GM12878 (cell line): ENCODE data around the gene GABRR1. TPM values are rescaled to one million over a fixed set of nuclear protein-coding genes. Genes with fewer than 3 reads are reported as not detected.

Experiments used
- ATAC-seq: fragments of 200-7000 bp; cut with Tn5 transposase; 3 replicates; pipeline ENCODE4 v1.9.1; 2020; ENCODE audit warnings: mild to moderate bottlenecking, moderate library complexity
- BruUV-seq: library from RNA; stranded (reverse); fragments of 400-500 nt; replicated peaks from 2 replicates; lab custom pipeline; 2021; lab: Mats Ljungman, UMichigan
- CTCF ChIA-PET: fragments of 300-600 bp; sonication (Branson Sonifier 250); formaldehyde crosslinking; extraction: SDS; loops from one replicate; lab custom pipeline; 2021; ENCODE audit warnings: inconsistent platforms; lab: Yijun Ruan, JAX
- POLR2A ChIA-PET: fragments of 350-600 bp; formaldehyde crosslinking; extraction: SDS; loops from one replicate; lab custom pipeline; 2021; ENCODE audit warnings: inconsistent platforms; lab: Charles Lee
- RAD21 ChIA-PET: fragments of 300-600 bp; sonication (Branson Sonifier 250); formaldehyde crosslinking; loops from one replicate; lab custom pipeline; 2023; ENCODE audit warnings: antibody characterized with exemption; ENCODE audit not compliant: unreplicated experiment; lab: Charles Lee
- SMC1A ChIA-PET: fragments of 300-600 bp; sonication (Branson Sonifier 250); formaldehyde crosslinking; loops from one replicate; lab custom pipeline; 2023; ENCODE audit not compliant: unreplicated experiment, uncharacterized antibody; lab: Charles Lee
- DNase-seq: peaks from one replicate; pipeline ENCODE4 v3.0.0-alpha.2; 2011; ENCODE audit warnings: low read depth, low spot score
- FAIRE-seq: peaks from 3 replicates; lab custom pipeline; 2011; peaks lifted over from hg19 to GRCh38; lab: Jason Lieb, UNC
- H2AFZ ChIP-seq: 2 replicates; pipeline ENCODE4 v1.6.0; 2011; ENCODE audit warnings: low read depth, low read length, control low read depth; ENCODE audit not compliant: control insufficient read depth
- H3K27ac ChIP-seq: 2 replicates; pipeline ENCODE4 v1.5.1; 2011; ENCODE audit warnings: control low read depth; ENCODE audit not compliant: control insufficient read depth, insufficient read depth
- H3K27me3 ChIP-seq, 2 experiments: replicated peaks in 1 of 2; 2 replicates each; pipeline versions ENCODE4 v1.6.0 to v1.6.1; 2011; ENCODE audit warnings: low read length in 1 of 2; ENCODE audit not compliant: control insufficient read depth in 2 of 2, insufficient read depth in 2 of 2
- H3K36me3 ChIP-seq, 2 experiments: 2 replicates each; pipeline ENCODE4 v1.5.1; 2011; ENCODE audit warnings: low read length in 1 of 2; ENCODE audit not compliant: control insufficient read depth in 2 of 2, insufficient read depth in 2 of 2
- H3K4me1 ChIP-seq: 2 replicates; pipeline ENCODE4 v1.6.1; 2011; ENCODE audit warnings: mild to moderate bottlenecking, low read length, moderate library complexity, mixed read lengths; ENCODE audit not compliant: control insufficient read depth, insufficient read depth
- H3K4me2 ChIP-seq: 2 replicates; pipeline ENCODE4 v1.6.0; 2011; ENCODE audit warnings: control low read depth; ENCODE audit not compliant: control insufficient read depth, insufficient read depth
- H3K4me3 ChIP-seq: fragments of 200-600 bp; sonication (generic); 2 replicates; pipeline ENCODE4 v1.5.1; 2016
- H3K79me2 ChIP-seq: 2 replicates; pipeline ENCODE4 v1.6.0; 2011; ENCODE audit warnings: low read length; ENCODE audit not compliant: control insufficient read depth, insufficient read depth
- H3K9ac ChIP-seq: 2 replicates; pipeline ENCODE4 v1.8.0; 2011; ENCODE audit warnings: low read length, control low read depth, mixed read lengths; ENCODE audit not compliant: control insufficient read depth, insufficient read depth
- H3K9me3 ChIP-seq: replicated peaks from 3 replicates; pipeline ENCODE4 v1.5.1; 2011; ENCODE audit warnings: mild to moderate bottlenecking, low read length; ENCODE audit not compliant: control insufficient read depth, insufficient read depth
- H4K20me1 ChIP-seq: 2 replicates; pipeline ENCODE4 v1.6.0; 2011; ENCODE audit not compliant: control insufficient read depth, insufficient read depth
- CUX1 ChIP-seq: IDR thresholded peaks from 2 replicates; pipeline ENCODE4 v1.6.1; 2012; ENCODE audit warnings: improper control_type of control experiment, low read depth, low read length; ENCODE audit not compliant: insufficient replicate concordance
- EP300 ChIP-seq, 2 experiments: fragments of 150-350 bp in 1 of 2; IDR thresholded peaks; 2 replicates each; pipeline ENCODE4 v1.6.1; 2011 to 2012; ENCODE audit warnings: low read depth in 2 of 2, low read length in 2 of 2, borderline replicate concordance in 1 of 2, improper control_type of control experiment in 1 of 2, inconsistent platforms in 1 of 2; ENCODE audit not compliant: control insufficient read depth in 1 of 2
- HDGF ChIP-seq: fragments of 450-650 bp; IDR thresholded peaks from 2 replicates; pipeline ENCODE4 v1.6.1; 2016; ENCODE audit warnings: antibody characterized with exemption
- JUNB ChIP-seq: IDR thresholded peaks from 2 replicates; pipeline ENCODE4 v1.6.1; 2016; ENCODE audit warnings: antibody characterized with exemption, mild to moderate bottlenecking
- MTA2 ChIP-seq: fragments of 450-650 bp; IDR thresholded peaks from 2 replicates; pipeline ENCODE4 v1.6.1; 2016; ENCODE audit warnings: low read depth, mild to moderate bottlenecking, moderate library complexity
- NFYA ChIP-seq: IDR thresholded peaks from 2 replicates; pipeline ENCODE4 v1.6.1; 2011; ENCODE audit warnings: low read depth, mild to moderate bottlenecking, low read length, improper control_type of control experiment, borderline replicate concordance
- NR2F1 ChIP-seq: fragments of 450-650 bp; conservative IDR thresholded peaks from 2 replicates; pipeline ENCODE4 v1.6.1; 2017; ENCODE audit warnings: mild to moderate bottlenecking
- RCOR1 ChIP-seq: conservative IDR thresholded peaks from 2 replicates; pipeline ENCODE4 v1.6.1; 2012; ENCODE audit warnings: low read depth, low read length, improper control_type of control experiment
- RFX5 ChIP-seq: IDR thresholded peaks from 2 replicates; pipeline ENCODE4 v1.6.1; 2011; ENCODE audit warnings: low read depth, low read length, improper control_type of control experiment
- SMAD5 ChIP-seq: IDR thresholded peaks from 2 replicates; pipeline ENCODE4 v1.6.1; 2016; ENCODE audit warnings: antibody characterized with exemption, low read depth
- SMARCA5 ChIP-seq: fragments of 450-650 bp; IDR thresholded peaks from 2 replicates; pipeline ENCODE4 v1.6.1; 2017; ENCODE audit warnings: mild to moderate bottlenecking
- SMC3 ChIP-seq: IDR thresholded peaks from 2 replicates; pipeline ENCODE4 v1.6.1; 2011; ENCODE audit warnings: low read length, improper control_type of control experiment, borderline replicate concordance
- STAT1 ChIP-seq: fragments of 450-650 bp; conservative IDR thresholded peaks from 2 replicates; pipeline ENCODE4 v1.6.1; 2014; ENCODE audit warnings: antibody characterized with exemption, mild to moderate bottlenecking
- TCF12 ChIP-seq: IDR thresholded peaks from 2 replicates; pipeline ENCODE4 v1.6.1; 2011; ENCODE audit warnings: low read depth, mild to moderate bottlenecking, low read length
- WGBS: methylation state at CpG from one replicate; pipeline ENCODE4 v1.1.6; 2016; ENCODE audit warnings: low lambda C conversion rate; ENCODE audit not compliant: insufficient replicate concordance, insufficient coverage; ENCODE audit errors: missing lambda C conversion rate; 5-methylcytosine and 5-hydroxymethylcytosine counted together
- in situ Hi-C: fragments of 300-500 bp; cut with MboI; formaldehyde crosslinking; loops from 9 replicates; pipeline ENCODE4 v1.14.3; 2018; ENCODE audit warnings: mixed read lengths
- intact Hi-C: fragments of 100-400 bp; cut with micrococcal nuclease; formaldehyde crosslinking; loops from one replicate; pipeline ENCODE4 v1.14.2; 2022; ENCODE audit not compliant: unreplicated experiment
- polyA plus RNA-seq, 11 experiments: library from polyadenylated mRNA; depleted of rRNA in 4 of 11; unstranded in 6 of 11; stranded (reverse) in 5 of 11; fragments of >200 nt; fragmentation: Nextera tagmentation in 4 of 11; fragmentation: Illumina TruSeq in 1 of 11; extraction: Ambion mirVana in 4 of 11; extraction: Trizol in 1 of 11; gene quantifications; 1 replicate in 1 of 11; 2 replicates in 10 of 11; pipeline versions ENCODE4 v1.2.1 to v1.2.3, GENCODE V29; 2011 to 2016; ENCODE audit warnings: inconsistent platforms in 2 of 11, missing spikeins in 2 of 11, low read depth in 1 of 11
- total RNA-seq, 4 experiments: library from RNA; depleted of rRNA in 3 of 4; stranded (reverse); fragments of >200 nt in 3 of 4; fragmentation: Illumina TruSeq in 1 of 4; extraction: Trizol in 1 of 4; gene quantifications; 2 replicates each; pipeline versions ENCODE4 v1.2.1 to v1.2.3, GENCODE V29; 2013 to 2021
- TF ChIP-seq, protein P1 (sequence below): fragments of 450-650 bp; formaldehyde crosslinking; IDR thresholded peaks from 2 replicates; pipeline ENCODE4 v1.4.0; 2020; ENCODE audit warnings: mild to moderate bottlenecking, moderate library complexity

GABRR1 gene
- total and polyA plus RNA-seq, 10 of the 15 experiments (the other 5 are each of a cell fraction or from before 2014, with no cell fraction given): not detected

GRCh38 chr6:89214197-89214596 lies 3.0 kb downstream of the GABRR1 start (continued):
- TF ChIP-seq HDGF (no peak), MTA2 (no peak), SMARCA5 (no peak), TCF12 (no peak), NFYA (no peak), JUNB (no peak), RFX5 (no peak), EP300 (IDR thresholded peaks at IDR 0.05; ENCODE audit: borderline replicate concordance in 1 of 2, control insufficient read depth in 1 of 2, low read depth in 2 of 2, low read length in 2 of 2) (no peak), RCOR1 (no peak), SMAD5 (no peak)
- TF ChIP-seq, protein P1, sequence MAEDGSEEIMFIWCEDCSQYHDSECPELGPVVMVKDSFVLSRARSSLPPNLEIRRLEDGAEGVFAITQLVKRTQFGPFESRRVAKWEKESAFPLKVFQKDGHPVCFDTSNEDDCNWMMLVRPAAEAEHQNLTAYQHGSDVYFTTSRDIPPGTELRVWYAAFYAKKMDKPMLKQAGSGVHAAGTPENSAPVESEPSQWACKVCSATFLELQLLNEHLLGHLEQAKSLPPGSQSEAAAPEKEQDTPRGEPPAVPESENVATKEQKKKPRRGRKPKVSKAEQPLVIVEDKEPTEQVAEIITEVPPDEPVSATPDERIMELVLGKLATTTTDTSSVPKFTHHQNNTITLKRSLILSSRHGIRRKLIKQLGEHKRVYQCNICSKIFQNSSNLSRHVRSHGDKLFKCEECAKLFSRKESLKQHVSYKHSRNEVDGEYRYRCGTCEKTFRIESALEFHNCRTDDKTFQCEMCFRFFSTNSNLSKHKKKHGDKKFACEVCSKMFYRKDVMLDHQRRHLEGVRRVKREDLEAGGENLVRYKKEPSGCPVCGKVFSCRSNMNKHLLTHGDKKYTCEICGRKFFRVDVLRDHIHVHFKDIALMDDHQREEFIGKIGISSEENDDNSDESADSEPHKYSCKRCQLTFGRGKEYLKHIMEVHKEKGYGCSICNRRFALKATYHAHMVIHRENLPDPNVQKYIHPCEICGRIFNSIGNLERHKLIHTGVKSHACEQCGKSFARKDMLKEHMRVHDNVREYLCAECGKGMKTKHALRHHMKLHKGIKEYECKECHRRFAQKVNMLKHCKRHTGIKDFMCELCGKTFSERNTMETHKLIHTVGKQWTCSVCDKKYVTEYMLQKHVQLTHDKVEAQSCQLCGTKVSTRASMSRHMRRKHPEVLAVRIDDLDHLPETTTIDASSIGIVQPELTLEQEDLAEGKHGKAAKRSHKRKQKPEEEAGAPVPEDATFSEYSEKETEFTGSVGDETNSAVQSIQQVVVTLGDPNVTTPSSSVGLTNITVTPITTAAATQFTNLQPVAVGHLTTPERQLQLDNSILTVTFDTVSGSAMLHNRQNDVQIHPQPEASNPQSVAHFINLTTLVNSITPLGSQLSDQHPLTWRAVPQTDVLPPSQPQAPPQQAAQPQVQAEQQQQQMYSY (CRISPR knock-in tag): no peak

DNA sequence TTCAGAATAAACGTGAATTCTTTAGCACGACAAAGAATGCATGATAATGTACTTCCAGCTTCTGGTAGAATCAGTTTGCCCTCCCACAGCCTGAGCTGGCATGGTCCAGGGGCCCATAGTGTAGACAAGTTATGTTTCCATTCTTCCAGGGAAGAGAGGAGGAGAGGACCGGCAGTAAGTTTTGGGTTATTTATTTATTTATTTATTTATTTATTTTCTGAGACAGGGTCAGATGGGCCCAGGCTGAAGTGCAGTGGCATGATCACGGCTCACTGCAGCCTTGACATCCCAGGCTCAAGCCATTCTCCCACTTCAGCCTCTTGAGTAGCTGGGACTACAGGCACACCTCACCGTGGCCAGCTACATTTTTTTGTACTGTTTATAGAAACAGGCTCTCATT lies 4.7 kb downstream of the GABRR1 start:
- DNase-seq (no peak), FAIRE-seq (no peak), ATAC-seq (no peak)
- Histone ChIP-seq H3K79me2 (no peaks in the 10 kb centered on the region), H3K9ac (no peak overlapping the region), H3K4me1 (no peaks in the 10 kb centered on the region), H3K27me3 (no peaks in the 10 kb centered on the region; a peak in 1 of 4 replicates), H3K9me3 (no peaks in the 10 kb centered on the region), H4K20me1 (no peaks in the 10 kb centered on the region), H3K4me2 (no peak overlapping the region), H3K4me3 (no peak overlapping the region), H3K27ac (no peak overlapping the region), H3K36me3 (no peaks in the 10 kb centered on the region), H2AFZ (no peak overlapping the region)
- intact Hi-C loops (no loop called here), in situ Hi-C loops (no loop called here)
- ChIA-PET POLR2A (no interaction called here), CTCF (interaction anchor here (1.0 kb wide), 1 partner anchor 160 kb away, joined by 3 read pairs; no protein-coding TSS in a partner anchor), RAD21 (no interaction called here), SMC1A (interaction anchor here (2.0 kb wide), 1 partner anchor 12 kb away, joined by 4 read pairs; no protein-coding TSS in a partner anchor)
- 22% methylated on average over 5 of the region's 5 CpGs for WGBS
- no TSS peak for BruUV-seq
- TF ChIP-seq SMC3 (no peak), NR2F1 (no peak), STAT1 (no peak), CUX1 (no peak)
